Muscle layer of colon (tissue), 2 donors: Measurements from ENCODE around the gene NT5DC2.

Source experiments
- H3K27ac ChIP-seq: one replicate; pipeline ENCODE4 v1.7.0; 2013; ENCODE audit warnings: low read depth, mild to moderate bottlenecking, low read length, moderate library complexity
- H3K27me3 ChIP-seq, 2 donors: one replicate each; pipeline ENCODE4 v1.7.0; 2013; ENCODE audit warnings: low read length in 2 of 2, mild to moderate bottlenecking in 2 of 2; ENCODE audit not compliant: insufficient read depth in 2 of 2, control insufficient read depth in 1 of 2
- H3K36me3 ChIP-seq: one replicate; pipeline ENCODE4 v1.7.0; 2013; ENCODE audit warnings: mild to moderate bottlenecking, low read length; ENCODE audit not compliant: insufficient read depth
- H3K4me1 ChIP-seq: one replicate; pipeline ENCODE4 v1.7.0; 2013; ENCODE audit warnings: mild to moderate bottlenecking, low read length; ENCODE audit not compliant: insufficient read depth
- H3K4me3 ChIP-seq, 2 donors: one replicate each; pipeline ENCODE4 v1.7.0; 2013; ENCODE audit warnings: low read length in 2 of 2, low read depth in 1 of 2, mild to moderate bottlenecking in 1 of 2, moderate library complexity in 1 of 2
- H3K9ac ChIP-seq: one replicate; pipeline ENCODE4 v1.7.0; 2013; ENCODE audit warnings: low read length
- H3K9me3 ChIP-seq: one replicate; pipeline ENCODE4 v1.7.0; 2013; ENCODE audit warnings: mild to moderate bottlenecking, low read length
- donor health status: abdominal sarcoma.
- donor health status: Adenocarcinoma of cecum.

The NT5DC2 gene

GRCh38 chr3:52521881-52522650 lies 11.6 kb downstream of the NT5DC2 start:
- no peaks in the 10 kb centered on the region for H3K4me1 ChIP-seq
- H3K36me3 ChIP-seq, result peaks cover 8% of the 10 kb centered on the region
- no peak overlapping the region for H3K4me3 ChIP-seq

GRCh38 chr3:52521488-52521824 lies 12.2 kb downstream of the NT5DC2 start:
- Histone ChIP-seq H3K36me3 (peaks cover 8% of the 10 kb centered on the region), H3K9me3 (no peaks in the 10 kb centered on the region), H3K9ac (no peak overlapping the region), H3K4me3 (no peak overlapping the region), H3K27me3 (no peaks in the 10 kb centered on the region), H3K27ac (no peak overlapping the region), H3K4me1 (no peaks in the 10 kb centered on the region)

More at GRCh38 chr3:52521881-52522650, 11.6 kb downstream of the NT5DC2 start:
- Histone ChIP-seq H3K9me3 (no peaks in the 10 kb centered on the region), H3K27me3 (no peaks in the 10 kb centered on the region), H3K9ac (no peak overlapping the region), H3K27ac (no peak overlapping the region)

GRCh38 chr3:52520716-52521487 lies 12.8 kb downstream of the NT5DC2 start:
- no peaks in the 10 kb centered on the region for H3K4me1 ChIP-seq
- no peaks in the 10 kb centered on the region for H3K9me3 ChIP-seq
- H3K27me3 ChIP-seq, result no peaks in the 10 kb centered on the region
- H3K4me3 ChIP-seq, result no peak overlapping the region
- no peak overlapping the region for H3K9ac ChIP-seq
- peaks cover 8% of the 10 kb centered on the region for H3K36me3 ChIP-seq
- no peak overlapping the region for H3K27ac ChIP-seq

DNA sequence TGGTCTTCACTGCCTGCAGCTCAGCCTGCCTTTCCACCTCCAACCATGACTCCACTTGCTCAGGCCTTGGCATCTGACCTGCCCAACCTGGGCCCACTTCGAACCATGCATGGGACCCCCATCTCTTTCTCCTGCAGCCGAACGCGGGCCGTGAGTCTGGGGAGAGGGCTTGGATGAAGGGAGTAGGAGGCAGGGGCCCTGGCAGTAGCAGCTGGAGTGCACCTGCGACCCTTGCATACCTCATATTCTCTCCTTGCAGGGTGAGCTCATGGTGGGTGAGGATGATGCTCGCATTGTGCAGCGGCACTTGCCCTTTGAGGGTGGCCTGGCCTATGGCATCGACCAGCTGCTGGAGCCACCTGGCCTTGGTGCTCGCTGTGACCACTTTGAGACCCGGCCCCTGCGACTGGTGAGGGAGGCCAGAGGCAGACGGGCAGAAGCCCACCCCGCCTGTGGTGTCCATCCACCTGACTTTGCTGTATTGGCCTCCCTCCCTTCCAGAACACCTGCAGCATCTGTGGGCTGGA lies 13.5 kb downstream of the NT5DC2 start:
- Histone ChIP-seq H3K36me3 (peaks cover 8% of the 10 kb centered on the region), H3K27me3 (no peaks in the 10 kb centered on the region), H3K27ac (no peak overlapping the region), H3K9me3 (no peaks in the 10 kb centered on the region), H3K4me1 (no peaks in the 10 kb centered on the region), H3K4me3 (no peak overlapping the region), H3K9ac (no peak overlapping the region)

- Histone ChIP-seq H3K27me3 (no peaks in the 10 kb centered on the region), H3K36me3 (peaks cover 8% of the 10 kb centered on the region), H3K4me3 (no peak overlapping the region), H3K9me3 (no peaks in the 10 kb centered on the region), H3K4me1 (no peaks in the 10 kb centered on the region), H3K9ac (no peak overlapping the region), H3K27ac (no peak overlapping the region)
These were observed 14.1 kb downstream of the NT5DC2 start for GRCh38 chr3:52519445-52520140.

GRCh38 chr3:52518723-52519444 lies 14.8 kb downstream of the NT5DC2 start:
- Histone ChIP-seq H3K9me3 (no peaks in the 10 kb centered on the region), H3K4me1 (no peaks in the 10 kb centered on the region), H3K9ac (no peak overlapping the region), H3K27me3 (no peaks in the 10 kb centered on the region), H3K27ac (no peak overlapping the region), H3K4me3 (no peak overlapping the region), H3K36me3 (peaks cover 2% of the 10 kb centered on the region)

- no peak overlapping the region for H3K4me3 ChIP-seq
These were observed 15.6 kb downstream of the NT5DC2 start for GRCh38 chr3:52517796-52518722.

DNA sequence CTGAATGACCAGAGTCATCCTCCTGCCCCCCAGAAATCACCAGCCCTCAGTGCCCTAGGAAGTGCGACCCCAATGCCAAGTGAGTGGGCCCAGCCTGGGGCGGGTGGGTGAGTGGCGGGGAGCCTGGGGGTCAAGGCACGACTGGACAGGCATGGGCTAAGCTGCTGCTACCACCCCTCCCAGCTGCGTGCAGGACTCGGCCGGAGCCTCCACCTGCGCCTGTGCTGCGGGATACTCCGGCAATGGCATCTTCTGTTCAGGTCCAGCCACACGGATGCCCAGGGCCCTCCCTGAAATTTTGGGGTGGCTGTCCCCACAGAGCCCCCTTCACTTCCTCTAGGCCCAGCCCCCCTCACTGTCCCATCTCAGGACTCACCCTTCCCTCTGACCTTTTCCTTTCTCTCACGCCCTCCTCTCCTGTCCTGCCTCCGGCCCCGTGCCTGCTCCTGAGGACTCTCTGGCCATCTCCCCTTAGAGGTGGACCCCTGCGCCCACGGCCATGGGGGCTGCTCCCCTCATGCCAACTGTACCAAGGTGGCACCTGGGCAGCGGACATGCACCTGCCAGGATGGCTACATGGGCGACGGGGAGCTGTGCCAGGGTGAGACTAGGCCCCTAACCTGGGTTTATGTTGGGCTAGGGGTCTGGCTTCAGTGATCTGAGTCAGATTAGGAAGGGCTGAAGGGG lies 17.0 kb downstream of the NT5DC2 start:
- H3K27ac ChIP-seq, result no peak overlapping the region
- no peaks in the 10 kb centered on the region for H3K4me1 ChIP-seq
- H3K4me3 ChIP-seq, result no peak overlapping the region
- H3K36me3 ChIP-seq, result no peaks in the 10 kb centered on the region
- H3K9me3 ChIP-seq, result no peaks in the 10 kb centered on the region
- H3K27me3 ChIP-seq, result no peaks in the 10 kb centered on the region
- H3K9ac ChIP-seq, result no peak overlapping the region

More at GRCh38 chr3:52517796-52518722, 15.6 kb downstream of the NT5DC2 start:
- Histone ChIP-seq H3K27me3 (no peaks in the 10 kb centered on the region), H3K27ac (no peak overlapping the region), H3K9ac (no peak overlapping the region), H3K4me1 (no peaks in the 10 kb centered on the region), H3K36me3 (no peaks in the 10 kb centered on the region), H3K9me3 (no peaks in the 10 kb centered on the region)

GRCh38 chr3:52515192-52515591 lies 18.5 kb downstream of the NT5DC2 start:
- H3K4me1 ChIP-seq, result no peaks in the 10 kb centered on the region
- no peaks in the 10 kb centered on the region for H3K27me3 ChIP-seq
- H3K36me3 ChIP-seq, result no peaks in the 10 kb centered on the region
- no peak overlapping the region for H3K4me3 ChIP-seq
- no peak overlapping the region for H3K27ac ChIP-seq
- no peaks in the 10 kb centered on the region for H3K9me3 ChIP-seq
- no peak overlapping the region for H3K9ac ChIP-seq

GRCh38 chr3:52514576-52514975 lies 19.1 kb downstream of the NT5DC2 start:
- Histone ChIP-seq H3K4me1 (no peaks in the 10 kb centered on the region), H3K27ac (no peak overlapping the region), H3K4me3 (no peak overlapping the region), H3K27me3 (no peaks in the 10 kb centered on the region), H3K36me3 (no peaks in the 10 kb centered on the region), H3K9ac (no peak overlapping the region), H3K9me3 (no peaks in the 10 kb centered on the region)
